ENCODE data around the gene KIF19. TPM values are rescaled to one million over a fixed set of nuclear protein-coding genes. Genes with fewer than 3 reads are reported as not detected.
"Not testable (repeated sequence)": the region's sequence is repeated elsewhere in the genome, so short reads cannot be mapped to it uniquely, and the experiment has no call there.

Gene KIF19, protein sequence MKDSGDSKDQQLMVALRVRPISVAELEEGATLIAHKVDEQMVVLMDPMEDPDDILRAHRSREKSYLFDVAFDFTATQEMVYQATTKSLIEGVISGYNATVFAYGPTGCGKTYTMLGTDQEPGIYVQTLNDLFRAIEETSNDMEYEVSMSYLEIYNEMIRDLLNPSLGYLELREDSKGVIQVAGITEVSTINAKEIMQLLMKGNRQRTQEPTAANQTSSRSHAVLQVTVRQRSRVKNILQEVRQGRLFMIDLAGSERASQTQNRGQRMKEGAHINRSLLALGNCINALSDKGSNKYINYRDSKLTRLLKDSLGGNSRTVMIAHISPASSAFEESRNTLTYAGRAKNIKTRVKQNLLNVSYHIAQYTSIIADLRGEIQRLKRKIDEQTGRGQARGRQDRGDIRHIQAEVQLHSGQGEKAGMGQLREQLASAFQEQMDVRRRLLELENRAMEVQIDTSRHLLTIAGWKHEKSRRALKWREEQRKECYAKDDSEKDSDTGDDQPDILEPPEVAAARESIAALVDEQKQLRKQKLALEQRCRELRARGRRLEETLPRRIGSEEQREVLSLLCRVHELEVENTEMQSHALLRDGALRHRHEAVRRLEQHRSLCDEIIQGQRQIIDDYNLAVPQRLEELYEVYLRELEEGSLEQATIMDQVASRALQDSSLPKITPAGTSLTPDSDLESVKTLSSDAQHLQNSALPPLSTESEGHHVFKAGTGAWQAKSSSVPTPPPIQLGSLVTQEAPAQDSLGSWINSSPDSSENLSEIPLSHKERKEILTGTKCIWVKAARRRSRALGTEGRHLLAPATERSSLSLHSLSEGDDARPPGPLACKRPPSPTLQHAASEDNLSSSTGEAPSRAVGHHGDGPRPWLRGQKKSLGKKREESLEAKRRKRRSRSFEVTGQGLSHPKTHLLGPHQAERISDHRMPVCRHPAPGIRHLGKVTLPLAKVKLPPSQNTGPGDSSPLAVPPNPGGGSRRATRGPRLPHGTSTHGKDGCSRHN
- total RNA-seq, result 1.9 TPM
- long read RNA-seq, partial matches to known transcripts, result 3 of 15 reads
- long read RNA-seq, other reads (novel, unspliced or antisense), result 8 of 15 reads

GRCh38 chr17:74325743-74326379 lies at the start of gene KIF19:
KIF19 (plus strand) TSS chr17:74326226; CDS start chr17:74326350, 124 bp downstream.
- no peak for DNase-seq (ENCODE audit: low spot score)

DNA sequence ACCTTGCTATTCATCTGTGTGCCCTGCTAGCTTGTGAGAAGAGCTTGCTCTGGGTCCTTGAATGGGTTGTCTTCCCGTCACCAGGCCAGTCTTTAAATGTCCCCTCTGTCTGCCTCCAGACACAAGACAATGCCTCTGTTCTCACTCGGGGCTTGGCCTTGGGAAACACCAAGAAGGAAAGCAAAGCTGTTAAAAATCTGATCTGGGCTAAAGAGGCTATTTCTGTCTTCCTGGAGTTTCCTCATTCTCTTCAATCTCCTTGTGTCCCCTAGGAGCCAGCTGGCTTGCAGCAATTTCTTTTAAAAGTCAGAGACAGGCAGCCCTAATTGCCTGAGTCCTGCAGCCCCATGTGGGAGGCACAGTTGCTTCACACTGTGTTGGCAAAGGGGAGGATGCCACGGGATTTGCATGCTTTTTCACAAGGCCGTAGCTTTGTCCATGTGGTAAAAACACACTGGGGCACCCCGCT lies 49.5 kb upstream of the KIF19 start:
- DNase-seq (ENCODE audit: low spot score), result no peak

DNA sequence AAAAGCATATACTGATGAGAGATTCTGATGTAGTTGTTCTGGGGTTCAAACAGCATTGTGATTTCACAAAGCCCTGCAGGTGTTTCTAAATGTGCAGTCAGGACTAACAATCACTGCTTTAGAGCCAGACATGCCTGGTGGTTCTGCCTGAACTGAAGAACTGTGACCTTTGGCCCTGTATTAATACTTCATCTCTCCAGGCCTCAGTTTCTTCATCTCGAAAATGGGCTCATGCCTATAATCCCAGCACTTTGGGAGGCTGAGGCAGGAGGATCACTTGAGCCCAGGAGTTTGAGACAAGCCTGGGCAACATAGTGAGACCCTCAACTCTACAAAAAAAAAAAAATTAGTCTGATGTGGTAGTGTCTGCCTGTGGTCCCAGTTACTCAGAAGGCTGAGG lies 48.1 kb upstream of the KIF19 start:
- no peak for DNase-seq (ENCODE audit: low spot score)

DNA sequence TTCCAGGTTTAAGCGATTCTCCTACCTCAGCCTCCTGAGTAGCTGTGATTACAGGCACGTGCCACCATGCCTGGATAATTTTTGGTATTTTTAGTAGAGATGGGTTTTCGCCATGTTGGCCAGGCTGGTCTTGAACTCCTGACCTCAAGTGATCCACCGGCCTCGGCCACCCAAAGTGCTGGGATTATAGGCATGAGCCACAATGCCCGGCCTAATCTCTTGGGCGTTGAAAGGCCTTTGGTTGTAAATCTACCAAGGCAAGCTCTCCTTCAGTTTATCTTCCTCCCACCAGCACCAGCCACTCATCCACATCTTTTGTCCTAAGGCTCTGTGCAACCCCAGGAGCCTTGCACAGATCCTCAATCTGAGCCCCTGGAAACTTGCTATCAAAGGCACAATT lies 46.4 kb upstream of the KIF19 start:
- not testable (repeated sequence) for DNase-seq (ENCODE audit: low spot score)

GRCh38 chr17:74280093-74280513 lies 45.9 kb upstream of the KIF19 start:
- no peak for DNase-seq (ENCODE audit: low spot score)

GRCh38 chr17:74281799-74282198 lies 44.2 kb upstream of the KIF19 start:
- no peak for DNase-seq (ENCODE audit: low spot score)

- DNase-seq (ENCODE audit: low spot score), result not testable (repeated sequence)
Measured at GRCh38 chr17:74282274-74282586, 43.8 kb upstream of the KIF19 start.

GRCh38 chr17:74282587-74283370 lies 43.2 kb upstream of the KIF19 start:
- DNase-seq (ENCODE audit: low spot score), result no peak

DNA sequence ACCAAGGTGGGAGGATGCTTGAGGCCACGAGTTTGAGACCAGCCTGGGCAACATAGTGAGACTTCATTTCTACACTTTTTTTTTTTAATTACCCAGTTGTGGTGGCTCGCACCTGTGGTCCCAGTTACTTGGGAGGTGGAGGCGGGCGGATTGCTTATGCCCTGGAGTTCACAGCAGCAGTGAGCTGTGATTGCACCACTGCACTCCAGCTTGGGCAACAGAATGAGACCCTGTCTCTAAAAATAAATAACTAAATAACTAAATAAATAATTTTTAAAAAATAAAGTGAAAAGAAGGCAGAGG lies 42.7 kb upstream of the KIF19 start:
- DNase-seq (ENCODE audit: low spot score), result no peak

- no peak for DNase-seq (ENCODE audit: low spot score)
Measured at GRCh38 chr17:74287031-74287602, 38.9 kb upstream of the KIF19 start.

DNA sequence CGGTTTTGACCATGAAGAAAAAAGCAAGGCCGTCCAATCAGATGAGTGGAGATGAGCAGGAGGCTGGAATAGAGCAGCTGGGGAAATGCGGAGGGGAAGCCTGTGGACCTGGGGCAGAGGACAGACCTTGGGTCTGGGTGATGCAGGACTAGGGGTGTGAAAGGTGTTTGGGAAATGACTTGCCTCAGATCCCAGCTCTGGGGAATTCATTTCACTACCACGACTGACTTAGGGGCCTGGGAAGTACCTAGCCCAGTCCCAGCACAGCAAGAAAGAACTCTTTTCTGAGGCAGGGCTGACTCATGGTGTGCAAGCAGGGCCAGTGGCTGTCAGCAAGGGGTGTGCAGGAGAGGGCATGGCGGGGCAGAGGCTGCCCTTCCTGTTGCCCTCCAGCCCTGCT lies 37.2 kb upstream of the KIF19 start:
- DNase-seq (ENCODE audit: low spot score), result no peak

DNA sequence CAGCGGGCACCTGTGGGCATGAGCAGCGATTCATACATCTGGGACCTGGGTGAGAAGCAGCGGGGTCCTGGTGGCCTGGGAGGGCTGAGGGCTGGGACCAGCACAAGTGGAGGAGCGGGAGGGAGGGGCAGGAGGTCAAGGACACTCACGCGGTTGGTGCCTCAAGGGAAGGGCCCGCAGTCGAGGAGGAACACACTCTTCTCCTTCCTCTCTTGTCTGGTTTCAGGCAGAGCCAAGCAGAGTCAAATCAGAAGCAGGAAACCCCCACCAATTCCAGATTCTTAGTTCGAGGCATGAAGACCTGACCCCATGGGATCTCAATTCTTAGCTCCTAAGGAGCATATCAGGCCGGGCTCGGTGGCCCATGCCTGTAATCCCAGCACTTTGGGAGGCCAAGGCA lies 36.3 kb upstream of the KIF19 start:
- DNase-seq (ENCODE audit: low spot score), result no peak

- DNase-seq (ENCODE audit: low spot score), result no peak
Measured at GRCh38 chr17:74290340-74290739, 35.7 kb upstream of the KIF19 start.

DNA sequence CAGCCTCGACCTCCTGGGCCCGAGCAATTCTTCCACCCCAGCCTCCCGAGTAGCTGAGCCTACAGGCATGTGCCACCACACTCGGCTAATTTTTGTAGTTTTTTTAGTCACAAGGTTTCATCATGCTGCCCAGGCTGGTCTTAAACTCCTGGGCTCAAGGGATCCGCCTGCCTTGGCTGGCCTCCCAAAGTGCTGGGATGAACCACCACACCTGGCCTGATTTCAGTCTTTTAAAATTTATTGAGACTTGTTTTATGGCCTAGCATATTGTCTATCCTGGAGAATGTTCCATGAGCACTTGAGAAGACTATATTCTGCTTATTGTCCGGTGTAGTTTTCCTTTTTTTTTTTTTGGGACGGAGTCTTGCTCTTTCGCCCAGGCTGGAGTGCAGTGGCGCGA lies 33.5 kb upstream of the KIF19 start:
- no peak for DNase-seq (ENCODE audit: low spot score)

- no peak for DNase-seq (ENCODE audit: low spot score)
Measured at GRCh38 chr17:74295625-74296547, 30.1 kb upstream of the KIF19 start.

GRCh38 chr17:74296548-74296936 lies 29.5 kb upstream of the KIF19 start:
- no peak for DNase-seq (ENCODE audit: low spot score)

DNA sequence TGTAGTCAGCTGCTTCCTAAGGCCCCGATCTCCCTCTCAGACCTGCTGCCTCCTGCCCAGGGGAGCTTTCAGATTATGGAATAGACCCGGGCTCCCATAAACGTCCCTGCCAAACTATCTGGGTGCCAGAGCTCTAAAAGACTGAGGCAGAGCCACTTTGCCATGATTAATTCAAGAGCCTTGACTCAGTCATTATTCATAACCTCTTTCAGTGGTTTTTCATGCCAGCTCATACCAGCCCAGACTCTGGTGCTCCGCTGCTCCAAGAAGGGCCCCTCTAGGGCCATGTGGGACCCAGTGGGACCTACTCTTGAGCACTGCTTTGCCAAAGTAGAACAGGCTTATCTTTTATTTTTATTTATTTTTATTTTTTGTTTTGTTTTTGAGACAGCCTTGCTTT lies 28.1 kb upstream of the KIF19 start:
- no peak for DNase-seq (ENCODE audit: low spot score)

GRCh38 chr17:74298778-74299177 lies 27.2 kb upstream of the KIF19 start:
- DNase-seq (ENCODE audit: low spot score), result no peak

DNA sequence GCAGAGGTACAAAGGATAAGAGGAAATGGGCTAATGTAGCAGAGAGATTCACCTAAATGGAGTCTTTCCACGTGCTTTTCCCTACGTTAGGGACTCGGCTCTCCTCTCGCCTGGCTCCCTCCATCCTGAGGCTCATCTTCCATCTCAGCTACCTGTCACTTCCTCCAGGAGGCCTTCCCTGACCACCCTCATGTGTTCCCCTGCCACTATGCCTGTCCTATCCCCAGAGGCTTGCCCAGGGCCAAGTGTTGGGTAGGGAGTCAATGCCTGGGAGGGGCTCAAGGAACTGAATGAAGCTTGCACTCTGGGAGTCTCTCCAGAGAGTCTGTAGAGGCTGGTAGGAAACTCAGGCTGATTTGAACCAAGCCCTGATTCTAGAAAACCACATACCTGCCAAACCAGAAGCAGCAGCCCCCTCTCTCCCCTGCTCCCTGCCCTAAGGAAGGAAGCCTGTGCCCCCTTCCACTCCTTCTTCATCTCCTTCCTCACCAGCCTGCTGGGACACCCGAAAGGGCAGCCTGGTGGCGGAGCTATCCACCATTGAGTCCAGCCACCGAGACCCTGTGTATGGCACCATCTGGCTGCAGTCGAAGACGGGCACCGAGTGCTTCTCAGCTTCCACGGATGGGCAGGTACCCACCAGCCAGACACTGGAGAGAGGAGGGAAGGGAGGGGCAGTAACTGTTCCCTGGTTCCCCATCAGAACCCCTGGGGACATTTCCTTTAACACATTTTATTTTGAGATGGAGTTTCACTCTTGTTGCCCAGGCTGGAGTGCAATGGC lies 26.6 kb upstream of the KIF19 start:
- no peak for DNase-seq (ENCODE audit: low spot score)

Data from mesenteric fat pad (tissue), 1 donor.